ENCODE measurements around the gene FUT9.

The FUT9 gene

DNA sequence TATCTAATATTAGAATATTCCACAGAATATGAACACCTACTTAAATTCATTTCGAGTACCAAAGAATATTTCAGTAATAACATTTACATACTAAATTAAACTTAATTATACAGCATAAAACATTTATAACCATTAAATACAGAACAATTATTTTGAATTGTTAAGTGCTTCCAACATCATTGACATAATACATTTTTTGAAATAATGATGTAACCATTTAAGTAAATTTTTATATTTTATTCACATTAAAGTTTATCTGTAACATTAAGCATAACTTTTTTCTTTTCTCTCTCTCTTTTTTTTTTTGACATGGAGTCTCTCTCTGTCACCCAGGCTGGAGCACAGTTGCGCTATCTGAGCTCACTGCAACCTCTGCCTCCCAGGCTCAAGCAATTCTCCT, 44.5 kb downstream of the FUT9 start:
- H3K27ac ChIP-seq (replicated peaks; ENCODE audit: low read length): no peak overlapping the region
- no peak overlapping the region for H3K4ac ChIP-seq (ENCODE audit: low read length)
- no peak overlapping the region for H3K14ac ChIP-seq (ENCODE audit: low read length)
- H2AFZ ChIP-seq (ENCODE audit: low read length): no peak overlapping the region
- H2AK5ac ChIP-seq (ENCODE audit: low read depth, low read length): no peak overlapping the region
- H2BK12ac ChIP-seq (ENCODE audit: low read length): no peak overlapping the region
- no peaks in the 10 kb centered on the region for H3K36me3 ChIP-seq (replicated peaks in 1 of 2; ENCODE audit: control insufficient read depth in 2 of 2, insufficient read depth in 2 of 2, low read length in 2 of 2)
- peaks cover 0 to 4% of the 10 kb centered on the region in 2 donors for H3K4me1 ChIP-seq (ENCODE audit: control insufficient read depth in 2 of 2, insufficient read depth in 1 of 2, low read depth in 1 of 2, low read length in 2 of 2)
- no peak overlapping the region for H2BK120ac ChIP-seq (ENCODE audit: low read depth, low read length)
- no peak overlapping the region for H3K18ac ChIP-seq (ENCODE audit: low read length)
- no peak overlapping the region for H4K91ac ChIP-seq (ENCODE audit: low read depth, low read length, poor library complexity)
- no peak overlapping the region for H3K4me3 ChIP-seq (ENCODE audit: low read length in 2 of 2)
- no peak overlapping the region for H3K23ac ChIP-seq (ENCODE audit: low read depth, low read length, poor library complexity)
- 100% methylated on average over 1 of the region's 2 CpGs; no CpG with 5 or more reads in 1 of the 2 donors for WGBS, 2 donors (ENCODE audit: extremely low coverage in 2 of 2, insufficient read length in 2 of 2, insufficient replicate concordance in 1 of 2)
- no peaks in the 10 kb centered on the region for H3K79me1 ChIP-seq (ENCODE audit: low read depth, low read length)
- no peak overlapping the region for H2BK5ac ChIP-seq (ENCODE audit: low read length)
- no peak overlapping the region for H3K9ac ChIP-seq (ENCODE audit: low read depth, low read length, poor library complexity)
- H3K4me2 ChIP-seq (ENCODE audit: insufficient read depth, low read length, poor library complexity, severe bottlenecking): no peak overlapping the region
- no peaks in the 10 kb centered on the region for H3K9me3 ChIP-seq (replicated peaks in 1 of 2; ENCODE audit: control insufficient read depth in 2 of 2, insufficient read depth in 1 of 2, low read depth in 1 of 2, low read length in 2 of 2)
- no peak overlapping the region for H4K8ac ChIP-seq (ENCODE audit: low read depth, low read length)
- H2BK15ac ChIP-seq (ENCODE audit: low read length): no peak overlapping the region
- H3K27me3 ChIP-seq (ENCODE audit: control insufficient read depth in 3 of 3, insufficient read depth in 3 of 3, low read depth in 1 of 3, low read length in 3 of 3): no peaks in the 10 kb centered on the region
- no peak for DNase-seq (ENCODE audit: low spot score)

DNA sequence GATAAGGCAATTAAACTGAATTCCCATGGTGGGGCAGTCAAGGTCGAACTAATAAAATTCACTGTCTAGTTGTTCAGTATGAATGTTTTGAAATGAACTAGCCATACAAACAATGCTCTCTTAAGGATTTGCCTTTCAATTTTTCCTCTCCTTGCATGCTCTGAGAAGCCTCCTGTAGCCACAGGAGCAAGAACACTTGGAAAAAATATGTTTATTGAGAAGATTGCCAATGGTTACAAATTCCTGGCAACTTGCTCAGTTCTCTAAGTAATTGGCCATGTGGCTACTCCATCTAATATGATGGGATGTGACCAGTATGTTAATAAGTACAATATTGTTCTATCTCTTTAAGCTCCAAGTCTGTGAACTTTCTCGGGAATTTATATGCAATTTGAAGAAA, 49.4 kb downstream of the FUT9 start:
- Histone ChIP-seq H4K91ac (ENCODE audit: low read depth, low read length, poor library complexity) (no peak overlapping the region), H3K4ac (ENCODE audit: low read length) (no peak overlapping the region), H3K27me3 (ENCODE audit: control insufficient read depth in 3 of 3, insufficient read depth in 3 of 3, low read depth in 1 of 3, low read length in 3 of 3) (no peaks in the 10 kb centered on the region), H4K8ac (ENCODE audit: low read depth, low read length) (no peak overlapping the region), H2BK15ac (ENCODE audit: low read length) (no peak overlapping the region), H3K9ac (ENCODE audit: low read depth, low read length, poor library complexity) (no peak overlapping the region), H3K4me3 (ENCODE audit: low read length in 2 of 2) (no peak overlapping the region), H3K23ac (ENCODE audit: low read depth, low read length, poor library complexity) (no peak overlapping the region), H3K9me3 (replicated peaks in 1 of 2; ENCODE audit: control insufficient read depth in 2 of 2, insufficient read depth in 1 of 2, low read depth in 1 of 2, low read length in 2 of 2) (no peaks in the 10 kb centered on the region), H3K79me1 (ENCODE audit: low read depth, low read length) (no peaks in the 10 kb centered on the region), H2BK120ac (ENCODE audit: low read depth, low read length) (no peak overlapping the region), H3K36me3 (replicated peaks in 1 of 2; ENCODE audit: control insufficient read depth in 2 of 2, insufficient read depth in 2 of 2, low read length in 2 of 2) (no peaks in the 10 kb centered on the region), H3K27ac (replicated peaks; ENCODE audit: low read length) (no peak overlapping the region), H3K18ac (ENCODE audit: low read length) (no peak overlapping the region), H3K14ac (ENCODE audit: low read length) (no peak overlapping the region), H2AK5ac (ENCODE audit: low read depth, low read length) (no peak overlapping the region), H2AFZ (ENCODE audit: low read length) (no peak overlapping the region), H3K4me2 (ENCODE audit: insufficient read depth, low read length, poor library complexity, severe bottlenecking) (no peak overlapping the region), H2BK5ac (ENCODE audit: low read length) (no peak overlapping the region), H3K4me1 (ENCODE audit: control insufficient read depth in 2 of 2, insufficient read depth in 1 of 2, low read depth in 1 of 2, low read length in 2 of 2) (no peaks in the 10 kb centered on the region), H2BK12ac (ENCODE audit: low read length) (no peak overlapping the region)
- no CpG with 5 or more reads among the region's 2 CpGs for WGBS, 2 donors (ENCODE audit: extremely low coverage in 2 of 2, insufficient read length in 2 of 2, insufficient replicate concordance in 1 of 2)
- DNase-seq (ENCODE audit: low spot score): no peak

DNA sequence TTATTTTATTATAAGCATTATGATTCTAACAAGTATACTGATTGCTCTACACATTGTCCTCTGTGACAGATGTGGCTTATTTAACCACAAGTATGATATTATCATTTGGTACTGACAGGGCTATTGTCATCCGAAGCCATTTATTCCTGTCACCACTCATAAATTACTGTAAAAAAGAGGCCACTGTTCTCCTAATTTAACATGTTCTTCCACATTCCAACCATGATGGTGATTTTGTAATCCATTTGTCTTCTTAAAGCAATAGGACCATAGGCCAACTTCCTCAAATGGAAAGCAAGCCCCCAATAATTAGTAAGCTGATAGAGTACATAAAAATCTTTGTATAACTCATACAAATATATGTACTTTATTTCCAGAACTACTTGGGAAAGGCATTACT, 50.6 kb downstream of the FUT9 start:
- Histone ChIP-seq H3K4ac (ENCODE audit: low read length) (no peak overlapping the region), H2BK12ac (ENCODE audit: low read length) (no peak overlapping the region), H4K8ac (ENCODE audit: low read depth, low read length) (no peak overlapping the region), H3K9me3 (replicated peaks in 1 of 2; ENCODE audit: control insufficient read depth in 2 of 2, insufficient read depth in 1 of 2, low read depth in 1 of 2, low read length in 2 of 2) (no peaks in the 10 kb centered on the region), H3K4me1 (ENCODE audit: control insufficient read depth in 2 of 2, insufficient read depth in 1 of 2, low read depth in 1 of 2, low read length in 2 of 2) (no peaks in the 10 kb centered on the region), H2AFZ (ENCODE audit: low read length) (no peak overlapping the region), H3K23ac (ENCODE audit: low read depth, low read length, poor library complexity) (no peak overlapping the region), H3K14ac (ENCODE audit: low read length) (no peak overlapping the region), H2BK120ac (ENCODE audit: low read depth, low read length) (no peak overlapping the region), H3K27me3 (ENCODE audit: control insufficient read depth in 3 of 3, insufficient read depth in 3 of 3, low read depth in 1 of 3, low read length in 3 of 3) (no peaks in the 10 kb centered on the region), H3K79me1 (ENCODE audit: low read depth, low read length) (no peaks in the 10 kb centered on the region), H3K4me2 (ENCODE audit: insufficient read depth, low read length, poor library complexity, severe bottlenecking) (no peak overlapping the region), H2BK15ac (ENCODE audit: low read length) (no peak overlapping the region), H3K18ac (ENCODE audit: low read length) (no peak overlapping the region), H2BK5ac (ENCODE audit: low read length) (no peak overlapping the region), H4K91ac (ENCODE audit: low read depth, low read length, poor library complexity) (no peak overlapping the region), H2AK5ac (ENCODE audit: low read depth, low read length) (no peak overlapping the region), H3K9ac (ENCODE audit: low read depth, low read length, poor library complexity) (no peak overlapping the region), H3K27ac (replicated peaks; ENCODE audit: low read length) (no peak overlapping the region), H3K4me3 (ENCODE audit: low read length in 2 of 2) (no peak overlapping the region), H3K36me3 (replicated peaks in 1 of 2; ENCODE audit: control insufficient read depth in 2 of 2, insufficient read depth in 2 of 2, low read length in 2 of 2) (no peaks in the 10 kb centered on the region)
- DNase-seq (ENCODE audit: low spot score): no peak
- whole genome bisulfite sequencing, 2 donors (ENCODE audit: extremely low coverage in 2 of 2, insufficient read length in 2 of 2, insufficient replicate concordance in 1 of 2): no CpG with 5 or more reads among the region's 1 CpG

GRCh38 chr6:96073555-96073954, 57.8 kb downstream of the FUT9 start:
- WGBS, 2 donors (ENCODE audit: extremely low coverage in 2 of 2, insufficient read length in 2 of 2, insufficient replicate concordance in 1 of 2): no CpG with 5 or more reads among the region's 3 CpGs
- H3K4me3 ChIP-seq (ENCODE audit: low read length in 2 of 2): no peak overlapping the region
- H3K79me1 ChIP-seq (ENCODE audit: low read depth, low read length): no peaks in the 10 kb centered on the region
- H3K4me2 ChIP-seq (ENCODE audit: insufficient read depth, low read length, poor library complexity, severe bottlenecking): no peak overlapping the region
- no peaks in the 10 kb centered on the region for H3K27me3 ChIP-seq (ENCODE audit: control insufficient read depth in 3 of 3, insufficient read depth in 3 of 3, low read depth in 1 of 3, low read length in 3 of 3)
- no peaks in the 10 kb centered on the region for H3K9me3 ChIP-seq (replicated peaks in 1 of 2; ENCODE audit: control insufficient read depth in 2 of 2, insufficient read depth in 1 of 2, low read depth in 1 of 2, low read length in 2 of 2)
- no peak for DNase-seq (ENCODE audit: low spot score)
- H3K9ac ChIP-seq (ENCODE audit: low read depth, low read length, poor library complexity): no peak overlapping the region
- no peaks in the 10 kb centered on the region for H3K4me1 ChIP-seq (ENCODE audit: control insufficient read depth in 2 of 2, insufficient read depth in 1 of 2, low read depth in 1 of 2, low read length in 2 of 2)
- no peak overlapping the region for H4K8ac ChIP-seq (ENCODE audit: low read depth, low read length)
- no peak overlapping the region for H2BK120ac ChIP-seq (ENCODE audit: low read depth, low read length)
- no peak overlapping the region for H3K4ac ChIP-seq (ENCODE audit: low read length)
- H2BK12ac ChIP-seq (ENCODE audit: low read length): no peak overlapping the region
- H2AK5ac ChIP-seq (ENCODE audit: low read depth, low read length): no peak overlapping the region
- H3K18ac ChIP-seq (ENCODE audit: low read length): no peak overlapping the region
- no peak overlapping the region for H3K27ac ChIP-seq (replicated peaks; ENCODE audit: low read length)
- H4K91ac ChIP-seq (ENCODE audit: low read depth, low read length, poor library complexity): no peak overlapping the region
- no peak overlapping the region for H3K23ac ChIP-seq (ENCODE audit: low read depth, low read length, poor library complexity)
- H2BK5ac ChIP-seq (ENCODE audit: low read length): no peak overlapping the region
- H2BK15ac ChIP-seq (ENCODE audit: low read length): no peak overlapping the region
- no peaks in the 10 kb centered on the region for H3K36me3 ChIP-seq (replicated peaks in 1 of 2; ENCODE audit: control insufficient read depth in 2 of 2, insufficient read depth in 2 of 2, low read length in 2 of 2)
- H3K14ac ChIP-seq (ENCODE audit: low read length): no peak overlapping the region
- H2AFZ ChIP-seq (ENCODE audit: low read length): no peak overlapping the region
